ENCODE results near the gene XPO6. TPM values are rescaled to one million over a fixed set of nuclear protein-coding genes. Genes with fewer than 3 reads are reported as not detected.

The XPO6 gene
- total RNA-seq, 1 donor from 2014 or later, result 227 TPM

DNA sequence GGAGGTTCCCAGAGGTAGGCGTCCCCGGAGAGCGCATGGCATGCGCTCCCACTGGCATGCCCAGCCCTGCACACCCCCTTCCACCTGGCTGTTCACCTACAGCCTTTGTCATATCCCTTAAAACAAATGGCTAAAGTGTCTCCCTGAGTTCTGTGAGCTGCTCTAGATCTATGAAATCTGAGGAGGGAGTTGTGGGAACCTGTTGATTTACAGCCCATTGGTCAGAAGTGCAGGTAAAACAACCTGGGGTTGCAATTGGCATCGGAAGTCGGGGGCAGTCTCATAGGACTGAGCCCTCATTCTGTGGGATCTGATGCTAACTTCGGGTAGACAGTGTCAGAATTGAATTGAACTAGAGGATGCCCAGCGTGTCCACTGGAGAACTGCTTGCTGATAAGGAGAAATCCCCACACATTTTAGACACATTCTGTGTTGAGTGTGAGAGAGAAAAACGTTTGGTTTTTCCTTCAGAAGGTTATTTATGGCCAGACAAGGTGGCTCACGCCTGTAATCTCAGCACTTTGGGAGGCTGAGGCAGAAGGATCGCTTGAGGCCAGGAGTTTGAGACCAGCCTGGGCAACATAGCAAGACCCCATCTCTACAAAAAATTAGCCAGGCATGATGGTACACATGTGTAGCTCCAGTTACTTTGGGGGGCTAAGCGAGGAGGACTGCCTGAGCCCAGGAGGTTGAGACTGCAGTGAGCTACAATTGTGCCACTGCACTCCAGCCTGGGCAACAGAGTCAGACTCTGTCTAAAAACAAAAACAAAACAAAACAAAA lies 126.2 kb downstream of the XPO6 start:
- Mint-ChIP-seq H3K27ac (no peak overlapping the region), H3K4me3 (ENCODE audit: low read depth) (no peak overlapping the region), H3K9me3 (peaks cover 4% of the 10 kb centered on the region), H3K27me3 (ENCODE audit: low read depth) (no peaks in the 10 kb centered on the region), H3K36me3 (ENCODE audit: low read depth) (no peaks in the 10 kb centered on the region), H3K4me1 (ENCODE audit: low read depth) (no peaks in the 10 kb centered on the region)
- intact Hi-C loops (cut with micrococcal nuclease), result no loop called here
- DNase-seq (ENCODE audit: low spot score), result no peak

DNA sequence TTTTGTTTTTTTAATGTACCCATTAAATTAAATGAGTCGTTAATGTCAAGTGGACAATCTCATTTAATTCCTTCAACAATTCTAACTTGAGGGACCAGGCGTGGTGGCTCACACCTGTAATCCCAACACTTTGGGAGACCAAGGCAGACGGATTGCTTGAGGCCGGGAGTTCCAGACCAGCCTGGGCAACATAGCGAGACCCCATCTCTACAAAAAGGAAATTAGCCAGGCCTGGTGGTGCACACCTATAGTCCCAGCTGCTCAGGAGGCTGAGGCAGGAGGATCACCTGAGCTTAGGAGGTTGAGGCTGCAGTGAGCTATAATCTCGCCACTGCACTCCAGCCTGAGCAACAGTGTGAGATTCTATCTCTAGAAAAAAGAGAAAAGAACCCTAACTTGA lies 127.6 kb downstream of the XPO6 start:
- Mint-ChIP-seq H3K27me3 (ENCODE audit: low read depth) (no peaks in the 10 kb centered on the region), H3K9me3 (no peaks in the 10 kb centered on the region), H3K4me1 (ENCODE audit: low read depth) (no peaks in the 10 kb centered on the region), H3K4me3 (ENCODE audit: low read depth) (no peak overlapping the region), H3K36me3 (ENCODE audit: low read depth) (no peaks in the 10 kb centered on the region), H3K27ac (no peak overlapping the region)
- DNase-seq (ENCODE audit: low spot score), result no peak
- intact Hi-C loops (cut with micrococcal nuclease), result no loop called here

DNA sequence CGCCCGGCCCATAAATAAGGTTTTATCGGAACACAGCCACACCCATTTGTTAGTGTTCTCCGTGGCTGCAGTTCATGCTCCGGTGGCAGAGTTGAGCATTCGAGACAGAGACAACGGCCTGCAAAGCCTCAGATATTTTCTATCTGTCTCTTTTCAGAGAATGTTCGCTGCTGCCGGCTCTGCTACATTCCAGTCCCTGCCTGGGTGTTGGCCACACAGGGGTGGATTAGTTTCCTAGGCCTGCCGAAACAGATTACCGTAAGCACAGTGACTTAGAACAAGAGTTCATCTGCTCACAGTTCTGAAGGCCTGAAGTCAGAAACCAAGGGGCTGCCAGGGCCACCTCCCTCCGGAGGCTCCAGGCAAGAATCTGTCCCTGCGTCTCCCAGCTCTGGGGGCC lies 129.1 kb downstream of the XPO6 start:
- Mint-ChIP-seq H3K27ac (no peak overlapping the region), H3K27me3 (ENCODE audit: low read depth) (no peaks in the 10 kb centered on the region), H3K4me1 (ENCODE audit: low read depth) (no peaks in the 10 kb centered on the region), H3K9me3 (no peaks in the 10 kb centered on the region), H3K36me3 (ENCODE audit: low read depth) (no peaks in the 10 kb centered on the region), H3K4me3 (ENCODE audit: low read depth) (no peak overlapping the region)
- no peak for DNase-seq (ENCODE audit: low spot score)
- intact Hi-C loops (cut with micrococcal nuclease), result no loop called here

DNA sequence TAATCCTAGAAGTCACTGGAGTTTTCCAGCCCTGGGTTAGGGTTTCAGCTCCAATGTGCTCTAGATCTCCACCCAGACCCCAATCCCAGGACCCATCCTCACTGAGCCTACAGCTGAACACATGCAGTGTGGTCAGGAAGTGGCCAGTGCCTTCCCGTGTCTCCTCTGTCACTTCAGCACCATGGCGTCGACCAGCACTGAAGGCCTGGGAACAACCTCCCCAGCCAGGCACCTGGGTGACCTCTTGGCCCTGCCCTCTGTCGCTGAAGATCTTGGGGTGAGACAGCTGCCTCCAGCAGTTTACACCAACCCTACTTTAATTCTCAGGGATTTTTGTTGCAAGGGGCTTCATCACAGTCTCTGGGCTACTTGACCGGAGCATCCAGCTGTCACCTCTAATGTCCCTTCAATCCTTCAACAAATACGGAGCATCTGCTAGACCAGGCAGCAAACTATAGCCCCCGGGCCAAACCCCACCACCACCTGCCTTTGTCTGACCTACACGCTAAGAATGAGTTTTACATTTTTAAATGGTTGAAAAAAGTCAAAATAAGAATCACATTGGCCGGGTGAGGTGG lies 130.3 kb downstream of the XPO6 start:
- Mint-ChIP-seq H3K4me3 (ENCODE audit: low read depth) (no peak overlapping the region), H3K4me1 (ENCODE audit: low read depth) (no peaks in the 10 kb centered on the region), H3K9me3 (no peaks in the 10 kb centered on the region), H3K27me3 (ENCODE audit: low read depth) (no peaks in the 10 kb centered on the region), H3K36me3 (ENCODE audit: low read depth) (no peaks in the 10 kb centered on the region), H3K27ac (no peak overlapping the region)
- intact Hi-C loops (cut with micrococcal nuclease), result no loop called here
- DNase-seq (ENCODE audit: low spot score), result no peak

GRCh38 chr16:28078261-28078660 lies 133.5 kb downstream of the XPO6 start:
- DNase-seq (ENCODE audit: low spot score), result no peak
- Mint-ChIP-seq H3K27me3 (ENCODE audit: low read depth) (no peaks in the 10 kb centered on the region), H3K27ac (no peak overlapping the region), H3K4me1 (ENCODE audit: low read depth) (no peaks in the 10 kb centered on the region), H3K36me3 (ENCODE audit: low read depth) (no peaks in the 10 kb centered on the region), H3K9me3 (no peaks in the 10 kb centered on the region), H3K4me3 (ENCODE audit: low read depth) (no peak overlapping the region)
- intact Hi-C loops (cut with micrococcal nuclease), result no loop called here

DNA sequence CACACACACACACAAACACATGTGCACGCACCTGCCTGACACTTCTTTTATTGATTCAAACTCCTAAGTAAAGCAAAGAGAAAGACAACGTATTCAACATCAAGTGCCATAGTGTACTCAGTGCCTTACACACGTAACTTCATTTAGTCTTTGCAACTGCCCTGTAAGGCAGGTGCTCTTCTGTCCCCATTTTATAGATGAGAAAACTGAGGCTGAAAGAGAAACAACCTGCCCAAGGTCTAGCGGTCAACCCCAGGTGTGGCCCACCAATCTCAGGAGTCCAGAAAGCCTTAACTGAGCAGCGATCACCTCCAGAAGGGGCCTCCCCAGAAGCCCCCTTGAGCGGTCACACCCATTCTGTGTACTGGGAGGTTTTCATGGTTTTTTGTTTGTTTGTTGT lies 137.9 kb downstream of the XPO6 start:
- Mint-ChIP-seq H3K4me3 (ENCODE audit: low read depth) (no peak overlapping the region), H3K9me3 (no peaks in the 10 kb centered on the region), H3K4me1 (ENCODE audit: low read depth) (no peaks in the 10 kb centered on the region), H3K27ac (no peak overlapping the region), H3K36me3 (ENCODE audit: low read depth) (no peaks in the 10 kb centered on the region), H3K27me3 (ENCODE audit: low read depth) (peaks cover 3% of the 10 kb centered on the region)
- intact Hi-C loops (cut with micrococcal nuclease), result no loop called here
- no peak for DNase-seq (ENCODE audit: low spot score)

DNA sequence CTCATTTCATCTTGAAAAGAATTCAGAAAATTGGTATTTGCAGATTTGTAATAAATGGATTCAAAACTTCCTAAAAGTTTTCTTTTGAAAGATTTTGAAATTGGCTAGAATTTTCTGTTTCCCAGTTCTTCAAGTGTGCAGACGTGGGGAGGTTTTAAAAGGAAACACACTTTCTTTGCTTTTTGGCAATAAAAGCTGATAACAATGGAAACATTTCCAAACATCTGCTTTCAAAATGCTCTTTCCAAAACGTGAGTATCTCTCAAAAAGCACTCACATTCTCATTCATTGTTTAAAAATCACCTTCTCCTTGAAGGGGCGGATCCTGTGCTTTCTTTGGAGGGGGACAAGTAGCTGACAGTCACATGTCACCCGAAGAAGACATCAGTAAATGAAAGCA lies 139.7 kb downstream of the XPO6 start:
- Mint-ChIP-seq H3K27me3 (ENCODE audit: low read depth) (peaks cover 3% of the 10 kb centered on the region), H3K9me3 (no peaks in the 10 kb centered on the region), H3K4me3 (ENCODE audit: low read depth) (no peak overlapping the region), H3K27ac (no peak overlapping the region), H3K36me3 (ENCODE audit: low read depth) (no peaks in the 10 kb centered on the region), H3K4me1 (ENCODE audit: low read depth) (no peaks in the 10 kb centered on the region)
- intact Hi-C loops (cut with micrococcal nuclease), result no loop called here
- no peak for DNase-seq (ENCODE audit: low spot score)

DNA sequence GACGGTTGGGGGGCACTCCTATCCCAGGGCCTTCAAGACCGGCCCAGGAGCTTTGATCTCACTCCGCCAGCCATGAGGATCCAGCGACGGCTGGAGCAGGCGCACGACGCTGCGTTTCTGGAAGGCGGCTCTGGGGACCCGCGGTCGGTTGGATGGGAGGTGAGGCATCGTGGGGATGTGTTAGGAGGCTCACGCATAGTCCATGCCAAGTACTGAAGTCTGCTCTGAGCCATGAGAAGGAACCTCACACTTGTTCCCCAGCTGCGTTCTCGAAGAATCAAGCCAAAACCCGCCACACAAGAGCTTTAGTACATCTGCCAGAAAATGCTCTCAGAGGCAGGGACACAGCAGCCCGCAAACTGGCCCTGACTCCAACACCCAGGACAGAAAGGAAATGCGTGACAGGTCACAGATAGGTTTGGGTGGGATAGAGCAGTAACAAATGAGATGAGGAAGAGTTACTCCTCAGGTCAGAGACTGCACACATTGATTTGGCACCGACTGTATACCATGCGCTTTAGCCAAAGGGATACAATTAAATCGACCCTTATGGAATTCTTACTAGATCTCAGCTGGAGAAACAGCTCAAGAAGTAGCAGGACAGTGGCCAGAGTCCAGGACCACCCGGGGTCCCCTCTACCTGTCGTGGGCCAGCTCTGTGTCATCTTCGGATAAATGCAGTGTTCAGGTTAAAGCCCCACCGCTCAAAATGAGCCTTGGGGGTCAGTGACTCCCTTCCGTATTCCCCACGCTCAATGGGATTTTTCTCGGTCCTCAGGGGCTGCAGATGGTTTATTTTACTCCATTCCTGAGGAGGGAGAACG lies 141.6 kb downstream of the XPO6 start:
- Mint-ChIP-seq H3K9me3 (no peaks in the 10 kb centered on the region), H3K4me1 (ENCODE audit: low read depth) (no peaks in the 10 kb centered on the region), H3K4me3 (ENCODE audit: low read depth) (no peak overlapping the region), H3K36me3 (ENCODE audit: low read depth) (no peaks in the 10 kb centered on the region), H3K27me3 (ENCODE audit: low read depth) (peaks cover 12% of the 10 kb centered on the region), H3K27ac (no peak overlapping the region)
- intact Hi-C loops (cut with micrococcal nuclease), result loop anchor here (1.0 to 2.0 kb wide), 2 partner anchors 97 to 148 kb away; no protein-coding TSS in a partner anchor
- no peak for DNase-seq (ENCODE audit: low spot score)

DNA sequence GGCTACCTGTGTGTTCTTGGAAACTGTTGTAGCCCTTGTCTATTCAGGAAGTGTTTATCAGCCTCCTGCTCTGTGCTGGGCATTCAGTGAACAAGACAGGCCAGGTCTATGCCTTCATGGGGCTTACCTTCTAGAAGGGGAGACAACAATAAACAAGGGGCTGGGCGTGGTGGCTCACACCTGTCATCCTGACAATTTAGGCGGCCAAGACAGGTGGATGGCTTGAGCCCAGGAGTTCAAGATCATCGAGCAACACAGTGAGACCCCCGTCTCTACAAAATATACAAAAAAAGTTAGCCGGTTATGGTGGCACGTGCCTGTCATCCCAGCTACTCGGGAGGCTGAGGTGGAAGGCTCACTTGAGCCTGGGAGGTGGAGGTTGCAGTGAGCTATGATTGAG lies 142.8 kb downstream of the XPO6 start:
- Mint-ChIP-seq H3K4me3 (ENCODE audit: low read depth) (no peak overlapping the region), H3K27me3 (ENCODE audit: low read depth) (peaks cover 21% of the 10 kb centered on the region), H3K4me1 (ENCODE audit: low read depth) (no peaks in the 10 kb centered on the region), H3K9me3 (no peaks in the 10 kb centered on the region), H3K27ac (no peak overlapping the region), H3K36me3 (ENCODE audit: low read depth) (no peaks in the 10 kb centered on the region)
- intact Hi-C loops (cut with micrococcal nuclease), result no loop called here
- DNase-seq (ENCODE audit: low spot score), result no peak

DNA sequence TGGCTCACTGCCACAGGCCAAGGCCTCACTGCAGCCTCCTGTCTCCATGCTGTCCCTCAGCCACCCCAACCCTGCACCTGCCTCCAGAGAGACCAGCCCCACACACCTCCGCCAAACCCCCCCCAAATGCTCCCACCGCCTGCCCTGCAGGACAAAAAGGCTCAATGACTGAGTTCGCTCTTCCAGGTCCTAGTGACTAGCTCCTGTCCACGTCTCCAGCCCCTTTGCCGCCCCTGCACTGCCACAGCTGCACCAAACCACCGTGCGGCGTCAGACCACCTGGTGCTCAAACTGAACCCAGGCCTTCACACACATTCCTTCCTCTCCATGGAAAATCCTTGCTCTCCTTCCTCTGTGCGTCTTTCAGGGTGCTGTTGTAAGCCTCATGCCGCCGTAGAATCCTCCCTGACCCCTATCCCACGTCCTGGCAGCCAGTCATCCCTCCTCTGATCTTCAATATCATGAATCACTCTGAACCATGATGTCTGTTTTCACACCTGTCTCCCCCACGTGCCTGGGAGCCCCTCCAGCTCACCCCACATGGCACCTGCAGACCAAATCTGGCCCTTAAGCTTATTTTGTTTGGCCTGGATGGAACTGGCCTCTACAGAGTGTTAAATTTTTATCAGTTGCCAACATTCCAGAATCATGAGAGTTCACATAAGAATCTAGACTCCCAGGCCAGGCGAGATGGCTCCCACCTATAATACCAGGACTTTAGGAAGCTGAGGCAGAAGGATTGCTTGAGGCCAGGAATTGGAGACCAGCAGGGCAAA lies 144.0 kb downstream of the XPO6 start:
- intact Hi-C loops (cut with micrococcal nuclease), result no loop called here
- H3K4me1 Mint-ChIP-seq (ENCODE audit: low read depth), result no peaks in the 10 kb centered on the region
- no peak for DNase-seq (ENCODE audit: low spot score)
- H3K9me3 Mint-ChIP-seq, result no peaks in the 10 kb centered on the region
- H3K27me3 Mint-ChIP-seq (ENCODE audit: low read depth), result peaks cover 21% of the 10 kb centered on the region
- H3K36me3 Mint-ChIP-seq (ENCODE audit: low read depth), result no peaks in the 10 kb centered on the region
- no peak overlapping the region for H3K4me3 Mint-ChIP-seq (ENCODE audit: low read depth)
- H3K27ac Mint-ChIP-seq, result no peak overlapping the region

DNA sequence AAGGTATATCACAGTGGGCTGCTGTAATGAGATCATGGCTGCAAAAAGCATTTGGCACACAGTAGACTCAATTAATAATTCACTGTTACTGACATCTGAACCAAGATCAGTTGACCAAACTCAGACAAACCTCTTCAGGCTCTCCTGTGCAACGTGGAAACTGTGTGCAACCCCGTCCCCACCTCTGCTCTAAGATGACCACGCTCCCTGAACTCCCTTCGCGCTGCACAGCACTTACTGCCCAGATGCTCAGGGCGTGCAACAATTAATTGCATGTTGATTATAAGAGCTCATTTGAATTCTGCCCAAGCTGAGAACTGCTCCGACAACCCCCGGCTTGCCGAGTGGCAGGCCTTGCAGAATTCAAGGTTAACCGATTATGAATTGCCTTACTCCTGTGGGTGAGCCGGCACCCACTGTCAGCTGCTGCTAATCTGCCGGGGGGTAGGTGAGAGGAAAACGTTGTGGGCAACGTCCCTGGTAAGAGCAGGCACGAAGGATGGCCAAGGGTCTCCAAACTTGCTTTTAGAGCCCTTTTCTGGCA lies 147.0 kb downstream of the XPO6 start:
- H3K9me3 Mint-ChIP-seq, result no peaks in the 10 kb centered on the region
- intact Hi-C loops (cut with micrococcal nuclease), result no loop called here
- H3K27ac Mint-ChIP-seq, result no peak overlapping the region
- no peak overlapping the region for H3K4me3 Mint-ChIP-seq (ENCODE audit: low read depth)
- DNase-seq (ENCODE audit: low spot score), result no peak
- no peaks in the 10 kb centered on the region for H3K4me1 Mint-ChIP-seq (ENCODE audit: low read depth)
- H3K27me3 Mint-ChIP-seq (ENCODE audit: low read depth), result peaks cover 38% of the 10 kb centered on the region
- H3K36me3 Mint-ChIP-seq (ENCODE audit: low read depth), result no peaks in the 10 kb centered on the region

GRCh38 chr16:28064150-28064549 lies 147.6 kb downstream of the XPO6 start:
- Mint-ChIP-seq H3K4me1 (ENCODE audit: low read depth) (peaks cover 4% of the 10 kb centered on the region), H3K9me3 (no peaks in the 10 kb centered on the region), H3K27me3 (ENCODE audit: low read depth) (peaks cover 43% of the 10 kb centered on the region), H3K27ac (no peak overlapping the region), H3K36me3 (ENCODE audit: low read depth) (no peaks in the 10 kb centered on the region), H3K4me3 (ENCODE audit: low read depth) (no peak overlapping the region)
- DNase-seq (ENCODE audit: low spot score), result no peak
- intact Hi-C loops (cut with micrococcal nuclease), result no loop called here
